GM12891 (cell line): ENCODE measurements around the gene FAM170B.

Source experiments
- PAX5 ChIP-seq: IDR thresholded peaks from 2 replicates; pipeline ENCODE4 v1.6.1; 2011; ENCODE audit warnings: low read length, moderate library complexity, mild to moderate bottlenecking; ENCODE audit not compliant: insufficient read depth, severe bottlenecking
- POLR2A ChIP-seq: IDR thresholded peaks from 2 replicates; pipeline ENCODE4 v1.6.1; 2011; ENCODE audit warnings: low read depth, low read length, control low read depth
- POLR2AphosphoS5 ChIP-seq: IDR thresholded peaks from 2 replicates; pipeline ENCODE4 v1.6.1; 2011; ENCODE audit warnings: low read depth, low read length, control low read depth
- POU2F2 ChIP-seq: IDR thresholded peaks from 2 replicates; pipeline ENCODE4 v1.6.1; 2011; ENCODE audit warnings: low read depth, mild to moderate bottlenecking, control low read depth, low read length, moderate library complexity
- SPI1 ChIP-seq: IDR thresholded peaks from 2 replicates; pipeline ENCODE4 v1.6.1; 2011; ENCODE audit warnings: low read depth, low read length, control low read depth
- TAF1 ChIP-seq: IDR thresholded peaks from 2 replicates; pipeline ENCODE4 v1.6.1; 2011; ENCODE audit warnings: low read depth, low read length, control low read depth

- 0 out of 2 replicates have a peak, but pooled peaks have one; percentile 3 for TF ChIP-seq POLR2A
- no peak for TF ChIP-seq TAF1
- TF ChIP-seq POU2F2: no peak
- TF ChIP-seq POLR2AphosphoS5: no peak
- no peak for TF ChIP-seq SPI1
- TF ChIP-seq PAX5: no peak
Observed at GRCh38 chr10:49176310-49177268, 42.8 kb upstream of the FAM170B start.
